Naive thymus-derived CD4-positive, alpha-beta T cell (primary cell): ENCODE measurements around the gene C2orf74. TPM values are rescaled to one million over a fixed set of nuclear protein-coding genes. Genes with fewer than 3 reads are reported as not detected.
"Not testable (repeated sequence)": the region's sequence is repeated elsewhere in the genome, so short reads cannot be mapped to it uniquely, and the experiment has no call there.

Source experiments
- ATAC-seq: fragments of 150-1000 bp; cut with Tn5 transposase; 2 replicates; pipeline ENCODE4 v1.10.0; 2021; ENCODE audit warnings: mild to moderate bottlenecking, moderate library complexity
- CTCF ChIA-PET: fragments of 350-600 bp; sonication (Branson Sonifier 250); formaldehyde crosslinking; loops from one replicate; lab custom pipeline; 2021; ENCODE audit warnings: antibody characterized with exemption; lab: Charles Lee
- POLR2A ChIA-PET: fragments of 350-600 bp; sonication (Branson Sonifier 250); formaldehyde crosslinking; loops from one replicate; lab custom pipeline; 2021; ENCODE audit warnings: antibody characterized with exemption, inconsistent platforms; lab: Charles Lee
- DNase-seq, 9 donors: peaks; one replicate each; pipeline versions ENCODE4 v3.0.0 to v3.0.0-alpha.2; 2020 to 2022; ENCODE audit warnings: mixed read lengths in 1 of 9
- H3K27ac ChIP-seq: one replicate; pipeline ENCODE4 v1.7.0; 2013; ENCODE audit warnings: mild to moderate bottlenecking, low read depth, low read length, moderate library complexity
- H3K27me3 ChIP-seq, 2 donors: one replicate each; pipeline ENCODE4 v1.7.0; 2013; ENCODE audit warnings: low read length in 2 of 2, mild to moderate bottlenecking in 2 of 2, moderate library complexity in 2 of 2; ENCODE audit not compliant: control insufficient read depth in 2 of 2, insufficient read depth in 2 of 2
- H3K36me3 ChIP-seq, 3 experiments: 1 replicate in 2 of 3; 2 replicates in 1 of 3; pipeline ENCODE4 v1.7.0; 2013; ENCODE audit warnings: low read length in 3 of 3, mild to moderate bottlenecking in 3 of 3, moderate library complexity in 1 of 3; ENCODE audit not compliant: insufficient read depth in 3 of 3, control insufficient read depth in 2 of 3
- H3K4me1 ChIP-seq, 2 donors: one replicate each; pipeline ENCODE4 v1.7.0; 2013; ENCODE audit warnings: low read length in 2 of 2, mild to moderate bottlenecking in 2 of 2, moderate library complexity in 1 of 2; ENCODE audit not compliant: control insufficient read depth in 2 of 2, insufficient read depth in 2 of 2
- H3K4me3 ChIP-seq: 2 replicates; pipeline ENCODE4 v1.7.0; 2013; ENCODE audit warnings: mild to moderate bottlenecking, low read length
- H3K9me3 ChIP-seq, 3 experiments: 1 replicate in 2 of 3; 2 replicates in 1 of 3; pipeline ENCODE4 v1.7.0; 2013; ENCODE audit warnings: low read length in 3 of 3; ENCODE audit not compliant: control insufficient read depth in 2 of 3
- H3K27ac Mint-ChIP-seq, 9 donors: one replicate each; pipeline ENCODE4 v1.8.0; 2020 to 2022; ENCODE audit warnings: mixed read lengths in 9 of 9, mild to moderate bottlenecking in 8 of 9, moderate library complexity in 5 of 9, inconsistent platforms in 2 of 9
- H3K27me3 Mint-ChIP-seq, 5 donors: one replicate each; pipeline ENCODE4 v1.8.0; 2021 to 2022; ENCODE audit warnings: mixed read lengths in 5 of 5, mild to moderate bottlenecking in 1 of 5
- H3K36me3 Mint-ChIP-seq, 5 donors: one replicate each; pipeline ENCODE4 v1.8.0; 2020 to 2022; ENCODE audit warnings: mixed read lengths in 5 of 5, mild to moderate bottlenecking in 3 of 5, inconsistent platforms in 1 of 5
- H3K4me1 Mint-ChIP-seq, 7 donors: one replicate each; pipeline ENCODE4 v1.8.0; 2020 to 2022; ENCODE audit warnings: mixed read lengths in 7 of 7, mild to moderate bottlenecking in 3 of 7, inconsistent platforms in 1 of 7
- H3K4me3 Mint-ChIP-seq, 10 donors: one replicate each; pipeline ENCODE4 v1.8.0; 2020 to 2022; ENCODE audit warnings: mild to moderate bottlenecking in 10 of 10, mixed read lengths in 10 of 10, moderate library complexity in 6 of 10, inconsistent platforms in 2 of 10
- H3K9me3 Mint-ChIP-seq, 11 donors: one replicate each; pipeline ENCODE4 v1.8.0; 2020 to 2022; ENCODE audit warnings: mixed read lengths in 11 of 11, mild to moderate bottlenecking in 4 of 11, inconsistent platforms in 1 of 11, moderate library complexity in 1 of 11
- intact Hi-C, 2 donors: fragments of 100-400 bp; cut with micrococcal nuclease; formaldehyde crosslinking; loops; one replicate each; pipeline ENCODE4 v1.15.1; 2023
- polyA plus RNA-seq, 2 donors: library from polyadenylated mRNA; unstranded; fragments of 300-500 nt; fragmentation: Illumina TruSeq; gene quantifications; one replicate each; pipeline ENCODE4 v1.2.3, GENCODE V29; 2021
- total RNA-seq, 6 experiments: library from RNA in 5 of 6; stranded (reverse) in 5 of 6; gene quantifications; 1 replicate in 5 of 6; 2 replicates in 1 of 6; pipeline ENCODE4 v1.2.3 and lab custom pipeline; 2021 to 2026

C2orf74 gene
- total and polyA plus RNA-seq, 7 experiments from 2014 or later: 5.1 to 54.1 (median 22.6) TPM

GRCh38 chr2:61128122-61128521 lies 33.9 kb upstream of the C2orf74 start:
- POLR2A ChIA-PET, CTCF ChIA-PET, H3K27me3 Mint-ChIP-seq, ATAC-seq, H3K4me1 ChIP-seq, H3K27ac Mint-ChIP-seq, H3K27me3 ChIP-seq, DNase-seq, H3K4me3 ChIP-seq, H3K4me3 Mint-ChIP-seq, H3K4me1 Mint-ChIP-seq, H3K36me3 Mint-ChIP-seq, H3K9me3 ChIP-seq, H3K36me3 ChIP-seq, intact Hi-C loops, H3K27ac ChIP-seq: not testable (repeated sequence)
- H3K9me3 Mint-ChIP-seq: peaks cover 0 to 12% (median 6%) of the 10 kb centered on the region in 11 donors

GRCh38 chr2:61134141-61134540 lies 27.8 kb upstream of the C2orf74 start:
- H3K27me3 Mint-ChIP-seq: peaks cover 0 to 11% (median 0%) of the 10 kb centered on the region in 5 donors
- H3K4me1 Mint-ChIP-seq: peaks cover 0 to 6% (median 1%) of the 10 kb centered on the region in 7 donors
- no peaks in the 10 kb centered on the region for H3K36me3 Mint-ChIP-seq
- POLR2A ChIA-PET: no interaction called here
- DNase-seq (no peak), ATAC-seq (no peak)
- no peak overlapping the region for H3K27ac ChIP-seq
- H3K9me3 ChIP-seq: no peaks in the 10 kb centered on the region
- no peaks in the 10 kb centered on the region for H3K36me3 ChIP-seq
- H3K27ac Mint-ChIP-seq: no peak overlapping the region
- H3K9me3 Mint-ChIP-seq: no peaks in the 10 kb centered on the region
- no peak overlapping the region for H3K4me3 Mint-ChIP-seq
- intact Hi-C loops: loop anchor here in 1 of 2 donors (2.0 to 10.0 kb wide), 2 partner anchors 765 to 1281 kb away; no protein-coding TSS in a partner anchor
- CTCF ChIA-PET: no interaction called here
- no peaks in the 10 kb centered on the region for H3K4me1 ChIP-seq
- no peaks in the 10 kb centered on the region for H3K27me3 ChIP-seq
- H3K4me3 ChIP-seq: no peak overlapping the region

GRCh38 chr2:61135510-61135909 lies 26.5 kb upstream of the C2orf74 start:
- Mint-ChIP-seq H3K27ac (no peak overlapping the region), H3K27me3 (peaks cover 0 to 11% (median 0%) of the 10 kb centered on the region in 5 donors), H3K36me3 (no peaks in the 10 kb centered on the region), H3K9me3 (no peaks in the 10 kb centered on the region), H3K4me3 (no peak overlapping the region), H3K4me1 (peaks cover 0 to 6% (median 1%) of the 10 kb centered on the region in 7 donors)
- DNase-seq (peak in 3 of 9 donors; percentile 4 to 19 (median 13)), ATAC-seq (no peak)
- H3K4me1 ChIP-seq: no peaks in the 10 kb centered on the region
- no peak overlapping the region for H3K4me3 ChIP-seq
- ChIA-PET CTCF (interaction anchor here (0.6 to 1.4 kb wide), 7 partner anchors 9 to 762 kb away, joined by 3 to 6 read pairs (median 3); partner anchors contain the start of gene FAM161A), POLR2A (interaction anchor here (0.6 to 1.6 kb wide), 4 partner anchors 10 to 89 kb away, joined by 3 to 8 read pairs (median 4); no protein-coding TSS in a partner anchor)
- no peaks in the 10 kb centered on the region for H3K9me3 ChIP-seq
- no peak overlapping the region for H3K27ac ChIP-seq
- H3K36me3 ChIP-seq: no peaks in the 10 kb centered on the region
- H3K27me3 ChIP-seq: no peaks in the 10 kb centered on the region
- intact Hi-C loops: loop anchor here (1.0 to 10.0 kb wide), 5 partner anchors 498 to 1279 kb away; no protein-coding TSS in a partner anchor

GRCh38 chr2:61138859-61139258 lies 23.1 kb upstream of the C2orf74 start:
- intact Hi-C loops: loop anchor here (5.0 to 10.0 kb wide), 2 partner anchors 518 to 1276 kb away; no protein-coding TSS in a partner anchor

GRCh38 chr2:61141151-61141550 lies 20.8 kb upstream of the C2orf74 start:
- Mint-ChIP-seq H3K4me1 (peaks cover 1 to 11% (median 6%) of the 10 kb centered on the region in 7 donors), H3K36me3 (peaks cover 0 to 10% (median 0%) of the 10 kb centered on the region in 5 donors), H3K9me3 (peaks cover 0 to 2% (median 0%) of the 10 kb centered on the region in 11 donors), H3K27ac (no peak overlapping the region), H3K4me3 (peak overlapping the region in 1 of 10 donors; percentile 12), H3K27me3 (peaks cover 0 to 6% (median 0%) of the 10 kb centered on the region in 5 donors)
- Histone ChIP-seq H3K4me1 (peaks cover 4 to 5% of the 10 kb centered on the region in 2 donors), H3K36me3 (no peaks in the 10 kb centered on the region), H3K9me3 (no peaks in the 10 kb centered on the region), H3K27me3 (no peaks in the 10 kb centered on the region), H3K4me3 (no peak overlapping the region), H3K27ac (no peak overlapping the region)
- CTCF ChIA-PET: interaction anchor here (0.6 kb wide), 1 partner anchor 1124 kb away, joined by 7 read pairs; no protein-coding TSS in a partner anchor
- intact Hi-C loops: loop anchor here (10.0 kb wide), 3 partner anchors 334 to 744 kb away; partner anchors contain the start of genes CCT4 (in 1 of the 2) and USP34 (in 1 of the 2)
- DNase-seq (no peak), ATAC-seq (no peak)
- POLR2A ChIA-PET: no interaction called here

More at GRCh38 chr2:61138859-61139258, 23.1 kb upstream of the C2orf74 start:
- no peaks in the 10 kb centered on the region for H3K36me3 ChIP-seq
- peaks cover 0 to 6% (median 1%) of the 10 kb centered on the region in 7 donors for H3K4me1 Mint-ChIP-seq
- no peak overlapping the region for H3K27ac ChIP-seq
- H3K4me1 ChIP-seq: no peaks in the 10 kb centered on the region
- H3K9me3 Mint-ChIP-seq: no peaks in the 10 kb centered on the region
- no peak overlapping the region for H3K27ac Mint-ChIP-seq
- H3K27me3 Mint-ChIP-seq: peaks cover 0 to 4% (median 0%) of the 10 kb centered on the region in 5 donors
- peaks cover 0 to 6% (median 0%) of the 10 kb centered on the region in 5 donors for H3K36me3 Mint-ChIP-seq
- no peak for ATAC-seq
- no peak overlapping the region for H3K4me3 ChIP-seq
- H3K27me3 ChIP-seq: no peaks in the 10 kb centered on the region
- DNase-seq: no peak
- ChIA-PET POLR2A (no interaction called here), CTCF (no interaction called here)
- H3K9me3 ChIP-seq: no peaks in the 10 kb centered on the region
- H3K4me3 Mint-ChIP-seq: no peak overlapping the region

GRCh38 chr2:61144697-61145268 lies 17.2 kb upstream of the C2orf74 start:
- Mint-ChIP-seq H3K36me3 (peaks cover 6 to 17% (median 13%) of the 10 kb centered on the region in 5 donors), H3K27me3 (peaks cover 0 to 2% (median 0%) of the 10 kb centered on the region in 5 donors), H3K9me3 (peaks cover 0 to 2% (median 0%) of the 10 kb centered on the region in 11 donors), H3K4me3 (peak overlapping the region; percentile 88 to 98 (median 94)), H3K4me1 (peaks cover 0 to 18% (median 7%) of the 10 kb centered on the region in 7 donors), H3K27ac (peak overlapping the region; percentile 90 to 98 (median 95))
- intact Hi-C loops: loop anchor here (1.0 to 10.0 kb wide), 11 partner anchors 33 to 740 kb away; partner anchors contain the start of genes PEX13 (in 2 of the 2), SANBR (in 2 of the 2), CCT4 (in 1 of the 2) and FAM161A (in 1 of the 2)
- DNase-seq: peak; percentile 74 to 90 (median 86)
- ChIA-PET CTCF (interaction anchor here (1.6 kb wide), 1 partner anchor 9 kb away, joined by 6 read pairs; no protein-coding TSS in a partner anchor), POLR2A (interaction anchor here (0.5 to 2.7 kb wide), 10 partner anchors 12 to 382 kb away, joined by 3 to 55 read pairs (median 4); partner anchors contain the start of genes PEX13 and SANBR)
- Histone ChIP-seq H3K27ac (peak overlapping the region; percentile 73), H3K4me1 (peaks cover 4 to 5% of the 10 kb centered on the region in 2 donors), H3K36me3 (peaks cover 0 to 11% (median 0%) of the 10 kb centered on the region in 3 experiments), H3K9me3 (no peaks in the 10 kb centered on the region), H3K4me3 (peak overlapping the region; percentile 82), H3K27me3 (no peaks in the 10 kb centered on the region)
- ATAC-seq: peak; percentile 92
